Mesenchymal stem cell (in vitro differentiated cells and primary cell): ENCODE data around the gene PDCD1LG2.

Experiments used
- DNase-seq: peaks from one replicate; pipeline ENCODE4 v3.0.0-alpha.2; 2013
- H2AFZ ChIP-seq: one replicate; pipeline ENCODE4 v1.6.1; 2013; ENCODE audit warnings: low read depth, mild to moderate bottlenecking, control low read depth, inconsistent platforms, low read length, moderate library complexity
- H2AK5ac ChIP-seq: 2 replicates; pipeline ENCODE4 v1.6.1; 2013; ENCODE audit warnings: low read length, moderate library complexity, mild to moderate bottlenecking, inconsistent platforms; ENCODE audit not compliant: severe bottlenecking
- H2BK120ac ChIP-seq: one replicate; pipeline ENCODE4 v1.6.1; 2013; ENCODE audit warnings: low read depth, mild to moderate bottlenecking, inconsistent platforms, low read length, moderate library complexity
- H2BK12ac ChIP-seq, 2 experiments: one replicate each; pipeline ENCODE4 v1.6.1; 2013; ENCODE audit warnings: inconsistent platforms in 2 of 2, low read length in 2 of 2, mild to moderate bottlenecking in 2 of 2, moderate library complexity in 2 of 2, control low read depth in 1 of 2
- H2BK15ac ChIP-seq: one replicate; pipeline ENCODE4 v1.6.1; 2013; ENCODE audit warnings: mild to moderate bottlenecking, low read depth, inconsistent platforms; ENCODE audit not compliant: poor library complexity, severe bottlenecking
- H2BK5ac ChIP-seq: 2 replicates; pipeline ENCODE4 v1.6.1; 2013; ENCODE audit warnings: low read depth, mild to moderate bottlenecking, low read length, control low read depth, inconsistent platforms; ENCODE audit not compliant: poor library complexity, severe bottlenecking
- H3K14ac ChIP-seq, 2 experiments: one replicate each; pipeline ENCODE4 v1.6.1; 2013; ENCODE audit warnings: inconsistent platforms in 2 of 2, low read length in 2 of 2, control low read depth in 1 of 2, mild to moderate bottlenecking in 1 of 2, moderate library complexity in 1 of 2
- H3K18ac ChIP-seq, 2 experiments: one replicate each; pipeline ENCODE4 v1.6.1; 2013; ENCODE audit warnings: inconsistent platforms in 2 of 2, low read length in 2 of 2, control low read depth in 1 of 2, low read depth in 1 of 2, mild to moderate bottlenecking in 1 of 2
- H3K23ac ChIP-seq, 2 experiments: one replicate each; pipeline ENCODE4 v1.6.1; 2013; ENCODE audit warnings: inconsistent platforms in 2 of 2, low read length in 2 of 2, mild to moderate bottlenecking in 2 of 2, moderate library complexity in 2 of 2, control low read depth in 1 of 2
- H3K27ac ChIP-seq: 2 replicates; pipeline ENCODE4 v1.5.1; 2013; ENCODE audit warnings: mild to moderate bottlenecking, moderate library complexity, low read length, control low read depth, inconsistent platforms; ENCODE audit not compliant: poor library complexity, severe bottlenecking
- H3K27me3 ChIP-seq, 2 experiments: 2 replicates each; pipeline versions ENCODE4 v1.6.1 to v1.7.0; 2013; ENCODE audit warnings: low read length in 2 of 2, mild to moderate bottlenecking in 2 of 2, moderate library complexity in 2 of 2, control low read depth in 1 of 2, inconsistent platforms in 1 of 2; ENCODE audit not compliant: control insufficient read depth in 1 of 2, insufficient read depth in 1 of 2
- H3K36me3 ChIP-seq, 2 experiments: 2 replicates each; pipeline versions ENCODE4 v1.6.1 to v1.7.0; 2013; ENCODE audit warnings: low read length in 2 of 2, control low read depth in 1 of 2, inconsistent platforms in 1 of 2, low read depth in 1 of 2, mild to moderate bottlenecking in 1 of 2; ENCODE audit not compliant: insufficient read depth in 2 of 2, control insufficient read depth in 1 of 2
- H3K4ac ChIP-seq, 2 experiments: one replicate each; pipeline ENCODE4 v1.6.1; 2013; ENCODE audit warnings: inconsistent platforms in 2 of 2, low read length in 2 of 2, mild to moderate bottlenecking in 2 of 2, moderate library complexity in 2 of 2, control low read depth in 1 of 2, low read depth in 1 of 2
- H3K4me1 ChIP-seq: 2 replicates; pipeline ENCODE4 v1.6.1; 2013; ENCODE audit warnings: low read depth, low read length, control low read depth; ENCODE audit not compliant: control insufficient read depth, insufficient read depth
- H3K4me2 ChIP-seq: 2 replicates; pipeline ENCODE4 v1.6.1; 2013; ENCODE audit warnings: low read length, mild to moderate bottlenecking, inconsistent platforms; ENCODE audit not compliant: poor library complexity, severe bottlenecking
- H3K4me3 ChIP-seq, 2 experiments: 2 replicates each; pipeline versions ENCODE4 v1.5.1 to v1.7.0; 2013; ENCODE audit warnings: low read length in 2 of 2, mild to moderate bottlenecking in 2 of 2, control low read depth in 1 of 2, low read depth in 1 of 2; ENCODE audit not compliant: insufficient read depth in 1 of 2
- H3K79me1 ChIP-seq: replicated peaks from 2 replicates; pipeline ENCODE4 v1.6.1; 2013; ENCODE audit warnings: mild to moderate bottlenecking, control low read depth, low read length, inconsistent platforms; ENCODE audit not compliant: poor library complexity, severe bottlenecking
- H3K9ac ChIP-seq: 2 replicates; pipeline ENCODE4 v1.7.0; 2013; ENCODE audit warnings: mild to moderate bottlenecking, low read length, moderate library complexity
- H3K9me3 ChIP-seq: 2 replicates; pipeline ENCODE4 v1.7.0; 2013; ENCODE audit warnings: mild to moderate bottlenecking, low read length; ENCODE audit not compliant: control insufficient read depth
- H4K8ac ChIP-seq: one replicate; pipeline ENCODE4 v1.6.1; 2013; ENCODE audit warnings: inconsistent platforms, mild to moderate bottlenecking, low read length, moderate library complexity
- H4K91ac ChIP-seq: one replicate; pipeline ENCODE4 v1.6.1; 2013; ENCODE audit warnings: mild to moderate bottlenecking, low read length, inconsistent platforms
- WGBS: methylation state at CpG from one replicate; pipeline ENCODE4 v1.1.7; 2013; ENCODE audit warnings: mixed read lengths; 5-methylcytosine and 5-hydroxymethylcytosine counted together

Gene PDCD1LG2

GRCh38 chr9:5569891-5570290, 59.6 kb downstream of the PDCD1LG2 start:
- H2AFZ ChIP-seq, result no peak overlapping the region
- no peak overlapping the region for H3K4me3 ChIP-seq
- no peak for DNase-seq
- H3K18ac ChIP-seq, result no peak overlapping the region
- peak overlapping the region; percentile 88 for H2AK5ac ChIP-seq
- H3K23ac ChIP-seq, result no peak overlapping the region
- no peak overlapping the region for H2BK120ac ChIP-seq
- H4K91ac ChIP-seq, result no peak overlapping the region
- no peaks in the 10 kb centered on the region for H3K79me1 ChIP-seq
- H3K4ac ChIP-seq, result no peak overlapping the region
- WGBS, result 96% methylated on average over 1 of the region's 1 CpG
- H3K9ac ChIP-seq, result no peak overlapping the region
- peaks cover 0 to 28% of the 10 kb centered on the region in 2 experiments for H3K36me3 ChIP-seq
- H3K27ac ChIP-seq, result no peak overlapping the region
- no peak overlapping the region for H2BK12ac ChIP-seq
- H3K14ac ChIP-seq, result no peak overlapping the region
- no peak overlapping the region for H4K8ac ChIP-seq
- peaks cover 4% of the 10 kb centered on the region for H3K4me1 ChIP-seq
- no peak overlapping the region for H3K4me2 ChIP-seq
- H2BK5ac ChIP-seq, result no peak overlapping the region
- H2BK15ac ChIP-seq, result no peak overlapping the region
- H3K27me3 ChIP-seq, result no peaks in the 10 kb centered on the region
- H3K9me3 ChIP-seq, result no peaks in the 10 kb centered on the region

GRCh38 chr9:5571629-5572232, 61.4 kb downstream of the PDCD1LG2 start:
- H3K23ac ChIP-seq, result no peak overlapping the region
- no peak overlapping the region for H3K4me3 ChIP-seq
- H3K9ac ChIP-seq, result no peak overlapping the region
- no peak overlapping the region for H4K91ac ChIP-seq
- H2BK15ac ChIP-seq, result no peak overlapping the region
- no peak overlapping the region for H2BK120ac ChIP-seq
- H3K18ac ChIP-seq, result no peak overlapping the region
- WGBS, result 100% methylated on average over 1 of the region's 1 CpG
- H2AFZ ChIP-seq, result no peak overlapping the region
- no peak overlapping the region for H4K8ac ChIP-seq
- no peak overlapping the region for H2BK5ac ChIP-seq
- no peaks in the 10 kb centered on the region for H3K9me3 ChIP-seq
- no peak overlapping the region for H2AK5ac ChIP-seq
- no peak overlapping the region for H3K14ac ChIP-seq
- H3K4me2 ChIP-seq, result no peak overlapping the region
- no peak overlapping the region for H3K4ac ChIP-seq
- no peak for DNase-seq
- H3K27me3 ChIP-seq, result no peaks in the 10 kb centered on the region
- H3K36me3 ChIP-seq, result peaks cover 0 to 23% of the 10 kb centered on the region in 2 experiments
- no peak overlapping the region for H2BK12ac ChIP-seq
- peaks cover 2% of the 10 kb centered on the region for H3K4me1 ChIP-seq
- H3K79me1 ChIP-seq, result no peaks in the 10 kb centered on the region
- H3K27ac ChIP-seq, result no peak overlapping the region

- WGBS, result 100% methylated on average over 4 of the region's 6 CpGs
- Histone ChIP-seq H3K4ac (no peak overlapping the region), H3K27me3 (no peaks in the 10 kb centered on the region), H2BK12ac (no peak overlapping the region), H3K14ac (no peak overlapping the region), H2BK120ac (no peak overlapping the region), H2BK5ac (no peak overlapping the region), H3K9me3 (no peaks in the 10 kb centered on the region), H2BK15ac (no peak overlapping the region), H3K9ac (no peak overlapping the region), H3K4me1 (peaks cover 2% of the 10 kb centered on the region), H3K27ac (no peak overlapping the region), H3K23ac (no peak overlapping the region), H3K4me3 (no peak overlapping the region), H3K18ac (no peak overlapping the region), H2AFZ (no peak overlapping the region), H3K36me3 (peaks cover 0 to 27% of the 10 kb centered on the region in 2 experiments), H4K91ac (no peak overlapping the region), H4K8ac (no peak overlapping the region), H3K79me1 (no peaks in the 10 kb centered on the region), H3K4me2 (no peak overlapping the region), H2AK5ac (no peak overlapping the region)
- DNase-seq, result no peak
Observed at GRCh38 chr9:5574097-5574496, 63.8 kb downstream of the PDCD1LG2 start.

GRCh38 chr9:5575000-5575399, 64.7 kb downstream of the PDCD1LG2 start:
- Histone ChIP-seq H3K18ac (no peak overlapping the region), H3K9me3 (no peaks in the 10 kb centered on the region), H2BK15ac (no peak overlapping the region), H3K4me2 (no peak overlapping the region), H2AFZ (no peak overlapping the region), H3K9ac (no peak overlapping the region), H3K79me1 (no peaks in the 10 kb centered on the region), H3K36me3 (peaks cover 0 to 26% of the 10 kb centered on the region in 2 experiments), H3K27ac (no peak overlapping the region), H2AK5ac (peak overlapping the region; percentile 31), H3K23ac (no peak overlapping the region), H3K27me3 (no peaks in the 10 kb centered on the region), H4K8ac (no peak overlapping the region), H2BK120ac (no peak overlapping the region), H3K14ac (no peak overlapping the region), H4K91ac (no peak overlapping the region), H2BK5ac (no peak overlapping the region), H3K4me3 (no peak overlapping the region), H3K4me1 (peaks cover 2% of the 10 kb centered on the region), H2BK12ac (no peak overlapping the region), H3K4ac (no peak overlapping the region)
- DNase-seq, result no peak
- WGBS, result 95% methylated on average over 2 of the region's 2 CpGs
